Skin of body (tissue), 2 donors: Measurements from ENCODE around the gene ITK. TPM values are rescaled to one million over a fixed set of nuclear protein-coding genes. Genes with fewer than 3 reads are reported as not detected.
"Not testable (repeated sequence)": the region's sequence is repeated elsewhere in the genome, so short reads cannot be mapped to it uniquely, and the experiment has no call there.

ENCODE experiments used
- DNase-seq: peaks from one replicate; lab custom pipeline; 2025; lab: John Stamatoyannopoulos, UW
- total RNA-seq: library from RNA; depleted of rRNA; stranded (reverse); fragments of >200 nt; gene quantifications from one replicate; pipeline ENCODE4 v1.2.3, GENCODE V29; 2014

Gene ITK
- total RNA-seq, 1 donor from 2014 or later: 1.3 TPM

DNA sequence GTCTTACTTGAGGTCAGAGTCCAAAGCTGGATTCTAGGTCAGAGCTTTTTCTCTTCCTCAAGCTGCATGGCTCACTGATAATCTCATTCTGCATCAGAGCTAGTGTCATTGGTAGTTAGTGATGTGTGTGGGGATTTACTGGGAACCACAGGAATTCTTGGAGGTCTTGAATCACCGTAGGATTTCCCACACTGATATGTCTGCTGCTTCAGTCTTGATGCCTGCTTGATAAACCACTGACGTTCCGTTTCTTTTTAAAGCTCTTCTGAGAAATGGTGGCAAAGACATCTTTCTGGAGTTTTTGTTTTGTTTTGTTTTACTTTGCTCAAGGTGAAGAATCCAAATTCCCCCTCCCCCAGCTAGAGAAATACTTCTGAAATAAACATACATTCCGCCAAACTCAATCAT is 13.4 kb upstream of the ITK start:
- no peak for DNase-seq

- no peak for DNase-seq
These were observed 12.4 kb upstream of the ITK start for GRCh38 chr5:157168286-157168685.

DNA sequence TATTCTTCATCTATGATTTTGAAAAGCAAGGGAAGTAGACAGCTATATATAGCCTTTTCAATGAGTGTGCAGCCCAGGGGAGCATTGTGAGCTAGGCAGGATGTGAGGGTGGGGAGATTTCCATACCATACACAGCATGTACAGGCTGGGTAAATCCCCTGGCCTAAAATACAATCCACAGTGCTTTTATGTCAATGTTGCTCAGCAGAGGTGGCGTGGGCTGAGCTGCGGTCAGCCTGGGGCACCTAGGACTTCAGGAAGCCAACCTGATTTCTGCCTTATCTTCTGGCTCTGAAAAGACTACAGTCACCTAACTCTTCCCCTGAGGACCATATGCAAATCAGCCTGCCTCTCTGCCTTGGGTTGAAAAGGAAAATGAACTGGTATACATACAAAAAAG is 8.2 kb upstream of the ITK start:
- no peak for DNase-seq

- no peak for DNase-seq
These were observed 5.5 kb upstream of the ITK start for GRCh38 chr5:157175071-157175612.

- DNase-seq: no peak
These were observed 2.7 kb upstream of the ITK start for GRCh38 chr5:157177953-157178352.

GRCh38 chr5:157178966-157179365 is 1.7 kb upstream of the ITK start:
- no peak for DNase-seq

DNA sequence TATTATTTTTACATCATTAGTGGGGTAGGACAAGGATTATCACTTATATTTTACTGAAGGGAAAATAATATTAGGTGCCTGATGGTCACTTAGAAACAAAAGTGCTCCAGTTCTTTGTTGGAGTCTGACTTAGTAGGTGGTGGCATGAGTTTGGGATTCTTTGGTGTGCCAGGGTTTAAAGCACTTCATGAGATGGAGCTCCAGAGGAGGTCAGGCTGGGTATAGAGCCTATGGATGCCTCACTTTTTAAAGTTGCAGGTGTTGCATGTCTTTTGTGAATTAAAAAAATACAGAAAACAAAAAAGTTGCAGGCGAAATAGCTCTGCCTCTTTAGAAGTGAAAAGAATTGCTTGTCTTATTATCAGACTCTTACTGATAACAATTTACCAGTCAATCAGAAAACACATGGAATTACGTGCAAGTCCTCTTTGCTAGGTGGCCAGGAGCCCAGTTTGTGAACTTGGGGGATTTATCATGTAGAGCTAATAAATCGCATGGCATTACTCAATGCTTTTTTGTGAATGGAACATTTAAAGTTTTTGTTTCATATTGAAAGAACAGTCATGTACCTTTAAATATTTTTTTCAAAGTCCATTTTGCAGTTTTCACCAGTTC is 1.6 kb downstream of the ITK start:
- no peak for DNase-seq

DNA sequence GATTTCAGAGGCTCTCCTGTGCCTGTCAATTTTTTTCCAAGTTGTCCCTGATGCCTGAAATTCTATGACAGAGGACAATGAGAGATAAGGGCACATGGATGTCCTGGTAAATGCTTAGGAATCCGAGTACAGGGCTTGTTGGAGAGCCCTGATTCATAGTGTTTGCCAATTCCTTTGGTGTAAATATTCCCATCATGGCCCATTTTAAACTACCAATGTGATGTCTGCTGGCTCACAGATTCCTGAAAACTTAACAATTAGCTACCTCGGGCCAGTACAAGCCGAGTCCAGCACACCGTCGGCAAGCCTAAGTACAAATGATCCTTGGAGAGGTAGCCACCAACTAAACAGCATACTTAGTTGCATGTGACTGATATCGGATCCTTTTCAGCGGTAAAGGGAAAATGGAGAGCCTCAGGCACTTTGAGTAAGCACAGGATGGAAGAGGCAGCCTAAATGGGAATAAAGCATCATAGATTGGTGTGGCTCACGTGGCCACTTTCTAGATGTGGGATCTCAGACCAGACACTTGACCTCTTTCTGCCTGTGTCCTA is 3.6 kb downstream of the ITK start:
- no peak for DNase-seq

- DNase-seq: not testable (repeated sequence)
These were observed 4.5 kb downstream of the ITK start for GRCh38 chr5:157185122-157185521.

DNA sequence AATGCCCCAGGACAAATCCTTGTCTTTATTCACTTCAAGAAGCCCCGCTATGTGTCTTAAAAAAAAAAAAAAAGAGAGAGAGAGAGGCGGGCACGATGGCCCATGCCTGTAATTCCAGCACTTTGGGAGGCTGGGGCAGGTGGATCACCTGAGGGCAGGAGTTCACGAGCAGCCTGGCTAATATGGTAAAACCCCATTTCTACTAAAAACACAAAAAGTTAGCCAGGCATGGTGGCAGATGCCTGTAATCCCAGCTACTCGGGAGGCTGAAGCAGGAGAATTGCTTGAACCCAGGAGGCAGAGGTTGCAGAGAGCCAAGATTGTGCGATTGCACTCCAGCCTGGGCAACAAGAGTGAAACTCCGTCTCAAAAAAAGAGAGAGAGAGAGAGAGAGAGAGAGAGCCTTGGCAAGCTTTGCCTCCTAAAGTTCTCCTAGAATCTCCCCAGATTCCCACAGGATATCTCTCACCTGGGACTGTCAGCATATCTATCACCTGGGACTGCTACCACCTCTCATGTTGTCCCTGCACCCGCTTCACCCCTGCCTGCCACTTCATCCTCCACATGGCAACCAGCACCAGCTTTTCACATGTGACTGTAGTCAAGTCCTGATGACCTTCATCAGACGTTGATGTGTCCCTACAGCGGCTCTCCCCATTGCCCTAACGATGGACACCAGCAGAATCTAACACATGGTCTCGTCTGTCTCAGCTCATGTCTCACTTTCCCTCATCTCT is 5.8 kb downstream of the ITK start:
- no peak for DNase-seq

- no peak for DNase-seq
These were observed 6.6 kb downstream of the ITK start for GRCh38 chr5:157187046-157187754.

GRCh38 chr5:157188270-157188669 is 7.6 kb downstream of the ITK start:
- no peak for DNase-seq

- DNase-seq: no peak
These were observed 8.6 kb downstream of the ITK start for GRCh38 chr5:157189223-157189622.

DNA sequence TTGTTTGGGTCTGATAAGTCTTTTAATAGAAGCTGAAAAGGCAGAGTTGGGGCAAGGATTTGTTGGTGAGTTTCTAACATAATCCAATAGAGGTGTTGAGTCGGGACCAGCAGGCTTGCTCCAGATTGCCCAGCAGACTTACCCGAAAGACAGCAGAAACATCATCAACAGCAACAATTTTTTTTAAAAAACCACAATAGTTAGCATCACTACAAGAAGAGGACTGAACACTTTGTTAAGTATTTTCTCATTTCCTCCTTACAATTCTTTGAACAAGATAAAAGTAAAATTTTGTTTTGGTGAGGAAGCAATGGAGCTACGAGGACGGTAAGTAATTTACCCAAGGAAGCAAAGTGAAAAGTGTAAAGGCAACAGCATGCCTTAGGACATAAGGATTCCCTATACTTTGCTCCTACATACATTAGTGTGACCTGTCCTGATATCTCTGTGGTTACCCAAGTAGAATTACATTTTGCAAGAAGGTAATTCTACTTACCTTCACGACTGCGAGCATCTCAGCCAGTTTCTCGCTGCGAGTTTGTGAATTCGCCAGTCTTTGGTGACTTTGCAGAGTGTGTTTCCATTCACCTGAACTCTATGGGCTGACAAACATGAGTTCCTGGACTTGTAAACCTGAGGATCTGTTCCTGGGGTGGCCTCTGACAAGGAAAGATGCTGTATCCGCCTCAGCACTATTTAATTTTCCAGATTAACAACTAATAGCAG is 13.2 kb downstream of the ITK start:
- DNase-seq: no peak

DNA sequence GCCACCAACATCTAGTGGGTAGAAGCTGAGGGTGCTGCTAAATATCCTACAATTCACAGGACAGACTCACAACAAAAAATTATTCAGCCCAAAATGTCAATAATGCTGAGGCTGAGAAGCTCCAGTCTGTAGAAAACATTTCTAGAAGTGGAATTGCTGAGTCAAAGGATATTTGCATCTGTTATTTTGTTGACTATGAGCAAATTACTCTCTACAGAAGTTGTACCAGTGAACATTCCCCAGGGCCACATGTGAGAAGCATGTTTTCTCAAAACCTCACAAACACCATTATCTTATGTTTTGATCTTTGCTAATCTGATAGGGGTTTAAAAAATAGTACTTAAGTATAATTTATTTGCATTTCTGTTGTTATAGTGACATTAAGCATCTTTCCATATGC is 15.4 kb downstream of the ITK start:
- no peak for DNase-seq

DNA sequence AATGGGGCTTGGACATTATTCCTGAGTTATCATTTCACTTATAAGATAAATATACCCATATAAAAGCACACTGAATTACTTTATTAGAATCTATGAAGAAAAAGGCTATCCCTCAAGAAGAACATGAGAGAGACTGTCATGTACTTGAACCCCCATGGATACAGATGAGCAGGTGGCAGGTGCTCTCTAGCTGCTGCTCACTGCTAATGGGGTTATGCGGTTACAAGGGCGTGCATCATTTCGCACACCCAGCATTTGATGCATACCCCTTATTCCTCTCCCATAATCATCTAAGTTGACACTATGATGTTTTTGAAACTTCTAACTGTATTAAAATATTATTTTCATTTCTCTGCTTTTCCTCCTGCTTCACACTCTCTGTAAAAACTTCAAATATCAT is 16.4 kb downstream of the ITK start:
- DNase-seq: no peak

- DNase-seq: no peak
These were observed 17.8 kb downstream of the ITK start for GRCh38 chr5:157198277-157198986.

DNA sequence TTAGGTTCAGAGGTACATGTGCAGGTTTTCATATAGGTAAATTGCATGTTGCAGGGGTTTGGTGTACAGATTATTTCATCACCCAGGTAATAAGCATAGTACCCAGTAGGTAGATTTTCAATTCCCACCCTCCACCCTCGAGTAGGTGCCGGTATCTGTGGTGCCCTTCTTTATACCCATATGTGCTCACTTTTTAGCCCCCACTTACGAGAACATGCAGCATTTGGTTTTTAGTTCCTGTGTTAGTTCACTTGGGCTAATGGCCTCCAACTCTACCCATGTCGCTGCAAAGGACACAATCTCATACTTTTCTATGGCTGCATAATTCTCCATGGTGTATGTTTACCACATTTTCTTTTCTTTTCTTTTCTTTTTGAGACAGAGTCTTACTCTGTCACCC is 21.2 kb downstream of the ITK start:
- no peak for DNase-seq

GRCh38 chr5:157203417-157203816 is 22.8 kb downstream of the ITK start:
- no peak for DNase-seq

GRCh38 chr5:157204765-157205164 is 24.1 kb downstream of the ITK start:
- no peak for DNase-seq

- no peak for DNase-seq
These were observed 25.1 kb downstream of the ITK start for GRCh38 chr5:157205708-157206107.
